Duodenal mucosa (tissue), 2 donors: ENCODE measurements around the gene TNFRSF12A.

Experiments used
- H3K27ac ChIP-seq: one replicate; pipeline ENCODE4 v1.7.0; 2013; ENCODE audit warnings: low read depth, low read length
- H3K27me3 ChIP-seq, 2 donors: one replicate each; pipeline ENCODE4 v1.7.0; 2013; ENCODE audit warnings: low read length in 2 of 2, control low read depth in 1 of 2; ENCODE audit not compliant: insufficient read depth in 2 of 2, control insufficient read depth in 1 of 2
- H3K36me3 ChIP-seq, 2 donors: one replicate each; pipeline ENCODE4 v1.7.0; 2013; ENCODE audit warnings: low read length in 2 of 2, control low read depth in 1 of 2; ENCODE audit not compliant: insufficient read depth in 2 of 2, control insufficient read depth in 1 of 2
- H3K4me1 ChIP-seq, 2 donors: one replicate each; pipeline ENCODE4 v1.7.0; 2013; ENCODE audit warnings: low read length in 2 of 2, control low read depth in 1 of 2; ENCODE audit not compliant: insufficient read depth in 2 of 2, control insufficient read depth in 1 of 2
- H3K4me3 ChIP-seq, 2 donors: one replicate each; pipeline ENCODE4 v1.7.0; 2013; ENCODE audit warnings: low read length in 2 of 2, low read depth in 1 of 2
- H3K9ac ChIP-seq, 2 donors: one replicate each; pipeline ENCODE4 v1.7.0; 2013; ENCODE audit warnings: low read length in 2 of 2, low read depth in 1 of 2
- H3K9me3 ChIP-seq, 2 donors: one replicate each; pipeline ENCODE4 v1.7.0; 2013; ENCODE audit warnings: low read length in 2 of 2, control low read depth in 1 of 2; ENCODE audit not compliant: control insufficient read depth in 1 of 2

Gene TNFRSF12A

GRCh38 chr16:3035289-3035971 lies 15.3 kb downstream of the TNFRSF12A start:
- Histone ChIP-seq H3K4me1 (peaks cover 22 to 27% of the 10 kb centered on the region in 2 donors), H3K9me3 (no peaks in the 10 kb centered on the region), H3K27ac (no peak overlapping the region), H3K9ac (peak overlapping the region in 1 of 2 donors; percentile 52), H3K4me3 (peak overlapping the region; percentile 67 to 74), H3K27me3 (peaks cover 25 to 29% of the 10 kb centered on the region in 2 donors), H3K36me3 (no peaks in the 10 kb centered on the region)

DNA sequence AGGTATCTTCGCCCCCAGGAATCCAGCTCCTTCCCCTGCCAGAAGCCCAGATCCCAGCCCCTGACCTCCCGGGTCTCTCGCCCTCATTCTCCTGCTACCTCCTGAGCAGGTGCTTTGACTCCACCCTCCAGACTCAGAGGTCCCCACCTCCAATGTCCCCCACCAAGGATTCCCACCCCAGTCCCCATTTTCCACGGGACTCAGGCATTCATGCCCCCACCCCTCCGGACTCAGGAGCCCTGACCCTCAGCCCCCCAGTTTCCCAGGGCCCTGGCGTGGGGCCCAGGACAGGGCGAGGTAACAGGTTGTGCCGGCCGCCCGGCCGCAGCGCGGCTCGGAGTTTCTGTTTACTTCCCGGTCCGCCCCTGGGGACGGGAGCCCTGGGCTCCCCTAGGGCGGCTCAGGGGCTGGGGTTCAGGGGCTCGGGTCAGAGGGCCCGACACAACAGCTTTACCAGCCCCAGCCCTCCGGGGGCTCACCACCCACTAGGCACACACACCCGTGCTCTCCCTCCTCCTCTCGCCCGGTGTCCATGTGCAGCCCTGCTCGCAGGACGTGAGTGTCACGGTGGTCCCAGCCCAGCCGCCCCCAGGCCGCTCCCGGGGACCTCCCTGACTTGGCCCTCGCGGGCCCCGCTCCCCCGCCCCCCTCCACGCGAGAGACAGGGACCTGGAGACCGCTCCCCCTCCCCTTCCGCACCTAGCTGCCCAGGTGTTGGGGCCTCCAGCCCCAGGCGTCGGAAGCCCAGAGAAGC lies 16.0 kb downstream of the TNFRSF12A start:
- H3K27ac ChIP-seq = peak overlapping the region; percentile 20
- H3K9me3 ChIP-seq = no peaks in the 10 kb centered on the region
- H3K9ac ChIP-seq = peak overlapping the region; percentile 25 to 52
- peaks cover 20 to 26% of the 10 kb centered on the region in 2 donors for H3K27me3 ChIP-seq
- no peaks in the 10 kb centered on the region for H3K36me3 ChIP-seq
- peak overlapping the region; percentile 67 to 74 for H3K4me3 ChIP-seq
- peaks cover 22 to 27% of the 10 kb centered on the region in 2 donors for H3K4me1 ChIP-seq

DNA sequence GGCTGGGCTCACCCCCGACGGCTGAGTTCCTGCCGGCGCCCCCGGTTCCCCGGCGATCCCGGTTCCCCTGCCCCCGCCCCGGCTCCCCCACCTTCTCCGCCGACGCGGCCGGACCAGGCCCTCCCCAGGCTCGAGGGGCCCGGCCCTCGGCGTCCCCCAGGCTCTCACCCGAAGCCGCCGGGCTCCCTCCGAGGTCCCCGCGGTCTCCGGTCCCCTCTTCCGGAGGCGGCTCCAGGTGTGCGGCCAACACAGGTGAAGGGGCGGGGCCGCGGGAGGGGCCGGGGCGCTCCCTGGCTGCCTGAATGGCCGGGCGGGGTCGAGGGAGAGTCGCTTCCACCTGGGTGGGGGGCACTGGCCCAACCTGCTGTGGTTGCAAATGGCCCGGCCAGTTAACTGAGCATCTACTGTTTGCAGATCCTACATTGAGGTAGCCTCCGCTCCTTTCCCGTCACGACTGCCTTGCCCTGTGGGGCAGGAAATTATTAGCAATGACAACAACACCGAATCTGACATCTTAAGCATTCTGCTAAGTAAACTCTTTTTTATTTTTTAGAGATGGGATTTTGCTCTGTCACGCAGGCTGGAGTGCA lies 16.7 kb downstream of the TNFRSF12A start, which contains the start of gene BICDL2:
BICDL2 (minus strand) TSS at position 219 of the 590 bp plus-strand sequence. CDS start 1,448 bp downstream, outside the sequence.
- H3K9ac ChIP-seq = peak within 1 kb of the TSS; percentile 25 to 52
- peak within 1 kb of the TSS; percentile 20 for H3K27ac ChIP-seq
- H3K9me3 ChIP-seq = no peaks in the 10 kb centered on the region
- peaks cover 21 to 22% of the 10 kb centered on the region in 2 donors for H3K4me1 ChIP-seq
- peaks cover 20 to 26% of the 10 kb centered on the region in 2 donors for H3K27me3 ChIP-seq
- H3K36me3 ChIP-seq = no peaks in the 10 kb centered on the region
- H3K4me3 ChIP-seq = peak within 1 kb of the TSS; percentile 67 to 74

- Histone ChIP-seq H3K9ac (no peak overlapping the region), H3K27ac (no peak overlapping the region), H3K36me3 (no peaks in the 10 kb centered on the region), H3K27me3 (peaks cover 20% of the 10 kb centered on the region in 2 donors), H3K4me3 (peak overlapping the region in 1 of 2 donors; percentile 21), H3K9me3 (no peaks in the 10 kb centered on the region), H3K4me1 (peaks cover 12 to 14% of the 10 kb centered on the region in 2 donors)
Observed at GRCh38 chr16:3038256-3038655, 18.1 kb downstream of the TNFRSF12A start.

GRCh38 chr16:3038896-3039295 lies 18.7 kb downstream of the TNFRSF12A start:
- H3K9me3 ChIP-seq = no peaks in the 10 kb centered on the region
- H3K4me1 ChIP-seq = peaks cover 12 to 14% of the 10 kb centered on the region in 2 donors
- no peak overlapping the region for H3K9ac ChIP-seq
- no peak overlapping the region for H3K27ac ChIP-seq
- no peaks in the 10 kb centered on the region for H3K36me3 ChIP-seq
- H3K27me3 ChIP-seq = peaks cover 20% of the 10 kb centered on the region in 2 donors
- no peak overlapping the region for H3K4me3 ChIP-seq

DNA sequence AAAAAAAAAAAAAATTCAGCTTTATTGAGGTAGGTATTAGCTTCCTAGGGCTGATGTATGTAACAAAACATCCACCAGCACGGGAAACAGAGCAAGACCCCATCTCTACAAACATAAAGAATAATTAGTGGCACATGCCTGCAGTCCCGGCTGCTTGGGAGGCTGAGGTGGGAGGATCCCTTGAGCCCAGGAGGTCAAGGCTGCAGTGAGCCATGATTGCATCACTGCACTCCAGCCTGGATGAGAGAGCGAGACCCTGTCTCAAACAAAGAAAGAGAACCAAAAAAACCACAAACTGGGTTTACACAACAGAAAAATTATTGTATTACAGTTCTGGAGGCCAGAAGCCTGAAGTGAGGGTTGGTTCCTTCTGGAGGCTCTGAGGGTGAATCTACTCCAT lies 22.2 kb downstream of the TNFRSF12A start:
- H3K27ac ChIP-seq = no peak overlapping the region
- no peak overlapping the region for H3K4me3 ChIP-seq
- H3K4me1 ChIP-seq = peaks cover 12 to 16% of the 10 kb centered on the region in 2 donors
- H3K9ac ChIP-seq = no peak overlapping the region
- H3K9me3 ChIP-seq = no peaks in the 10 kb centered on the region
- H3K36me3 ChIP-seq = no peaks in the 10 kb centered on the region
- H3K27me3 ChIP-seq = peaks cover 26 to 32% of the 10 kb centered on the region in 2 donors

- Histone ChIP-seq H3K36me3 (no peaks in the 10 kb centered on the region), H3K27ac (no peak overlapping the region), H3K9ac (no peak overlapping the region), H3K4me3 (no peak overlapping the region), H3K4me1 (peaks cover 0 to 3% of the 10 kb centered on the region in 2 donors), H3K27me3 (peaks cover 34 to 40% of the 10 kb centered on the region in 2 donors), H3K9me3 (no peaks in the 10 kb centered on the region)
Observed at GRCh38 chr16:3044708-3045107, 24.5 kb downstream of the TNFRSF12A start.

GRCh38 chr16:3045758-3046640 lies 25.8 kb downstream of the TNFRSF12A start, which contains the start of gene MMP25:
Gene MMP25 (plus strand): TSS chr16:3046561. CDS start chr16:3046918, 357 bp downstream.
- Histone ChIP-seq H3K27ac (no peak within 1 kb of the TSS), H3K4me3 (peak within 1 kb of the TSS; percentile 52 to 53), H3K9me3 (no peaks in the 10 kb centered on the region), H3K4me1 (peaks cover 0 to 3% of the 10 kb centered on the region in 2 donors), H3K9ac (no peak within 1 kb of the TSS), H3K36me3 (no peaks in the 10 kb centered on the region), H3K27me3 (peaks cover 38 to 44% of the 10 kb centered on the region in 2 donors)

DNA sequence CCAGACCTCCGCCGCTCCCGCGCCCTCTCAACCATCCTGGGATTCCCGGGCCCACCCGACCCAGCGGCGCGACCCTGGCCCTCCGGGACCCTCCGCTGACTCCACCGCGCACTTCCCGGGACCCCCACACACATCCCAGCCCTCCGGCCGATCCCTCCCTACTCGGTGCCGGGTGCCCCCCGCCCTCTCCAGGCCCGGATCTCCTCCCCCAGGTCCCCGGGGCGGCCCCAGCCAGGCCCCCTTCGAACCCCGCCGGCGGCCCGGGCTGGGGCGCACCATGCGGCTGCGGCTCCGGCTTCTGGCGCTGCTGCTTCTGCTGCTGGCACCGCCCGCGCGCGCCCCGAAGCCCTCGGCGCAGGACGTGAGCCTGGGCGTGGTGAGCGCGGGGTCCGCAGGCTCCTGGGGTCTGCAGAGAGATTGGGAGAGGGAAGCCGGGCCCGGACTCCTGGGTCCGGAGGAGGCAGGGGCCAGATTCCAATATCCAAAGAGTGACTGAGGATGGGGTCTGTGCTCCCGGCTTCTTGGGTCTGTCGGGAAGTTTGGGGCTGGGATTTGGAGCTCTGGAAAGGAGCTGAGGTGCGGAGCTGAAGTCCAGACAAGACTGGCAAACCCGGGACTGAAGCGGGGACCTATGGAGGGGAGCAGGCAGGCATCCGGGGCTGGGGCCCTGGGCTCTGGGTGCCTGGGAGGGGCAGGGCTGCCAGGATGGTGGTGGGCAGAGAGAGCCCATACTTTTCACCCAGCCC lies 26.6 kb downstream of the TNFRSF12A start:
- no peak overlapping the region for H3K27ac ChIP-seq
- no peaks in the 10 kb centered on the region for H3K9me3 ChIP-seq
- H3K27me3 ChIP-seq = peaks cover 38 to 44% of the 10 kb centered on the region in 2 donors
- H3K36me3 ChIP-seq = no peaks in the 10 kb centered on the region
- H3K4me1 ChIP-seq = peaks cover 0 to 3% of the 10 kb centered on the region in 2 donors
- peak overlapping the region in 1 of 2 donors; percentile 53 for H3K4me3 ChIP-seq
- no peak overlapping the region for H3K9ac ChIP-seq
